ENCODE data around the gene DMRTB1. TPM values are rescaled to one million over a fixed set of nuclear protein-coding genes. Genes with fewer than 3 reads are reported as not detected.

DMRTB1 gene
- total RNA-seq, 1 donor from 2014 or later, result not detected

GRCh38 chr1:53454019-53454418, 5.2 kb upstream of the DMRTB1 start:
- peaks cover 7% of the 10 kb centered on the region for H3K27me3 ChIP-seq (ENCODE audit: low read depth)
- no peak overlapping the region for H3K4me3 ChIP-seq
- no peaks in the 10 kb centered on the region for H3K4me1 ChIP-seq
- H3K27ac ChIP-seq, result no peak overlapping the region
- H3K9me3 ChIP-seq, result no peaks in the 10 kb centered on the region
- no peak for TF ChIP-seq CTCF (IDR thresholded peaks at IDR 0.05)
- DNase-seq (no peak), ATAC-seq (no peak)
- intact Hi-C loops (cut with DNase I), result no loop called here
- no peaks in the 10 kb centered on the region for H3K36me3 ChIP-seq

- no peak overlapping the region for H3K27ac ChIP-seq
- intact Hi-C loops (cut with DNase I), result no loop called here
- no peak overlapping the region for H3K4me3 ChIP-seq
- H3K27me3 ChIP-seq (ENCODE audit: low read depth), result no peaks in the 10 kb centered on the region
- DNase-seq (no peak), ATAC-seq (no peak)
- no peak for TF ChIP-seq CTCF (IDR thresholded peaks at IDR 0.05)
- no peaks in the 10 kb centered on the region for H3K4me1 ChIP-seq
- no peaks in the 10 kb centered on the region for H3K36me3 ChIP-seq
- no peaks in the 10 kb centered on the region for H3K9me3 ChIP-seq
Observed at GRCh38 chr1:53455364-53455991, 3.7 kb upstream of the DMRTB1 start.

- DNase-seq (no peak), ATAC-seq (no peak)
- TF ChIP-seq CTCF (IDR thresholded peaks at IDR 0.05), result no peak
- Histone ChIP-seq H3K36me3 (no peaks in the 10 kb centered on the region), H3K27ac (no peak overlapping the region), H3K9me3 (no peaks in the 10 kb centered on the region), H3K27me3 (ENCODE audit: low read depth) (no peaks in the 10 kb centered on the region), H3K4me1 (no peaks in the 10 kb centered on the region), H3K4me3 (no peak overlapping the region)
- intact Hi-C loops (cut with DNase I), result no loop called here
Observed at GRCh38 chr1:53458634-53459033, 565 bp upstream of the DMRTB1 start.

GRCh38 chr1:53460211-53460634, 1.0 kb downstream of the DMRTB1 start:
- intact Hi-C loops (cut with DNase I), result no loop called here
- DNase-seq (no peak), ATAC-seq (no peak)
- Histone ChIP-seq H3K4me1 (no peaks in the 10 kb centered on the region), H3K9me3 (no peaks in the 10 kb centered on the region), H3K36me3 (no peaks in the 10 kb centered on the region), H3K27ac (no peak overlapping the region), H3K27me3 (ENCODE audit: low read depth) (no peaks in the 10 kb centered on the region), H3K4me3 (no peak overlapping the region)
- TF ChIP-seq CTCF (IDR thresholded peaks at IDR 0.05), result no peak

GRCh38 chr1:53460666-53461322, 1.6 kb downstream of the DMRTB1 start:
- ATAC-seq (peak in 1 of 2 donors; percentile 31), DNase-seq (no peak)
- Histone ChIP-seq H3K36me3 (no peaks in the 10 kb centered on the region), H3K4me3 (no peak overlapping the region), H3K27ac (no peak overlapping the region), H3K4me1 (no peaks in the 10 kb centered on the region), H3K27me3 (ENCODE audit: low read depth) (no peaks in the 10 kb centered on the region), H3K9me3 (no peaks in the 10 kb centered on the region)
- TF ChIP-seq CTCF (IDR thresholded peaks at IDR 0.05), result no peak
- intact Hi-C loops (cut with DNase I), result no loop called here

Measured in lower lobe of right lung (tissue), 2 donors.